ENCODE data around the gene ZNF778. TPM values are rescaled to one million over a fixed set of nuclear protein-coding genes. Genes with fewer than 3 reads are reported as not detected.

Gene ZNF778
- total and polyA plus RNA-seq, 2 of the 13 experiments (the other 11 are each of a cell fraction or from before 2014, with no cell fraction given) = 3.8 to 7.2 TPM

GRCh38 chr16:89171216-89172170, 46.0 kb upstream of the ZNF778 start, which contains the start of gene CDH15 (continued):
- TF ChIP-seq ZNF333 (CRISPR knock-in tag; IDR thresholded peaks at IDR 0.05; ENCODE audit: borderline replicate concordance) (0 out of 2 replicates have a peak, but pooled peaks have one; percentile 35), ZNF382 (CRISPR knock-in tag; IDR thresholded peaks at IDR 0.05; ENCODE audit: borderline replicate concordance) (no peak), KAT8 (CRISPR knock-in tag; IDR thresholded peaks at IDR 0.05) (no peak), ZNF3 (CRISPR knock-in tag; IDR thresholded peaks at IDR 0.05) (no peak), NFKB2 (CRISPR knock-in tag; IDR thresholded peaks at IDR 0.05; ENCODE audit: borderline replicate concordance) (no peak), REPIN1 (CRISPR knock-in tag; IDR thresholded peaks at IDR 0.05; ENCODE audit: borderline replicate concordance, low read depth) (no peak), ZNF562 (CRISPR knock-in tag; IDR thresholded peaks at IDR 0.05; ENCODE audit: borderline replicate concordance) (no peak), ZNF367 (CRISPR knock-in tag; IDR thresholded peaks at IDR 0.05; ENCODE audit: borderline replicate concordance) (no peak), EZH2 (conservative IDR thresholded peaks at IDR 0.05; ENCODE audit: low read depth, low read length) (0 out of 2 replicates have a peak, but pooled peaks have one; percentile 57), HMG20A (CRISPR knock-in tag; IDR thresholded peaks at IDR 0.05; ENCODE audit: borderline replicate concordance) (no peak), ZBTB21 (CRISPR knock-in tag; IDR thresholded peaks at IDR 0.05) (no peak), BORCS8-MEF2B (CRISPR knock-in tag; IDR thresholded peaks at IDR 0.05) (peak; percentile 55; the same call in 1 of the 2 replicates), KDM5B (CRISPR knock-in tag; IDR thresholded peaks at IDR 0.05; ENCODE audit: borderline replicate concordance) (peak; percentile 84; the same call in 1 of the 2 replicates), ZFY (CRISPR knock-in tag; IDR thresholded peaks at IDR 0.05) (0 out of 2 replicates have a peak, but pooled peaks have one; percentile 13), SP1 (IDR thresholded peaks at IDR 0.05) (peak; percentile 79), SP1 (CRISPR knock-in tag; IDR thresholded peaks at IDR 0.05) (peak; percentile 95), MTA1 (CRISPR knock-in tag; IDR thresholded peaks at IDR 0.05; ENCODE audit: borderline replicate concordance) (0 out of 2 replicates have a peak, but pooled peaks have one; percentile 11), USF2 (IDR thresholded peaks at IDR 0.05; ENCODE audit: low read depth, low read length) (no peak), USF2 (CRISPR knock-in tag; IDR thresholded peaks at IDR 0.05; ENCODE audit: borderline replicate concordance) (no peak), CCDC6 (CRISPR knock-in tag; IDR thresholded peaks at IDR 0.05) (no peak), MBNL3 (CRISPR knock-in tag; conservative IDR thresholded peaks at IDR 0.05) (no peak), SIN3A (IDR thresholded peaks at IDR 0.05; ENCODE audit: borderline replicate concordance, low read depth, low read length) (peak; percentile 72; the same call in 1 of the 2 replicates), HNF4A (CRISPR knock-in tag; IDR thresholded peaks at IDR 0.05) (no peak), ZNF513 (CRISPR knock-in tag; conservative IDR thresholded peaks at IDR 0.05) (0 out of 2 replicates have a peak, but pooled peaks have one; percentile 34)
- TF ChIP-seq, protein P1, sequence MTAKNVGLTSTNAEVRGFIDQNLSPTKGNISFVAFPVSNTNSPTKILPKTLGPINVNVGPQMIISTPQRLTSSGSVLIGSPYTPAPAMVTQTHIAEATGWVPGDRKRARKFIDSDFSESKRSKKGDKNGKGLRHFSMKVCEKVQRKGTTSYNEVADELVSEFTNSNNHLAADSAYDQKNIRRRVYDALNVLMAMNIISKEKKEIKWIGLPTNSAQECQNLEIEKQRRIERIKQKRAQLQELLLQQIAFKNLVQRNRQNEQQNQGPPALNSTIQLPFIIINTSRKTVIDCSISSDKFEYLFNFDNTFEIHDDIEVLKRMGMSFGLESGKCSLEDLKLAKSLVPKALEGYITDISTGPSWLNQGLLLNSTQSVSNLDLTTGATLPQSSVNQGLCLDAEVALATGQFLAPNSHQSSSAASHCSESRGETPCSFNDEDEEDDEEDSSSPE (CRISPR knock-in tag; IDR thresholded peaks at IDR 0.05) = peak; percentile 34; the same call in 1 of the 2 replicates
- TF ChIP-seq, protein P2, sequence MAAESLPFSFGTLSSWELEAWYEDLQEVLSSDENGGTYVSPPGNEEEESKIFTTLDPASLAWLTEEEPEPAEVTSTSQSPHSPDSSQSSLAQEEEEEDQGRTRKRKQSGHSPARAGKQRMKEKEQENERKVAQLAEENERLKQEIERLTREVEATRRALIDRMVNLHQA (CRISPR knock-in tag; IDR thresholded peaks at IDR 0.05) = no peak

Measured in HepG2 (cell line).